HEK293T (cell line): Measurements from ENCODE around the gene SEMA5A.

Experiments used
- CTBP1 ChIP-seq: fragments of 450-650 bp; IDR thresholded peaks from 2 replicates; pipeline ENCODE4 v1.6.1; 2016; ENCODE audit warnings: borderline replicate concordance
- ELF4 ChIP-seq: fragments of 450-650 bp; IDR thresholded peaks from 2 replicates; pipeline ENCODE4 v1.6.1; 2017; ENCODE audit warnings: antibody characterized with exemption
- FOXA1 ChIP-seq: fragments of 450-650 bp; IDR thresholded peaks from 2 replicates; pipeline ENCODE4 v1.6.1; 2016; ENCODE audit warnings: mild to moderate bottlenecking
- FOXK2 ChIP-seq: fragments of 450-650 bp; IDR thresholded peaks from 2 replicates; pipeline ENCODE4 v1.6.1; 2016; ENCODE audit warnings: mild to moderate bottlenecking
- FOXM1 ChIP-seq: fragments of 450-650 bp; IDR thresholded peaks from 2 replicates; pipeline ENCODE4 v1.6.1; 2017; ENCODE audit warnings: mild to moderate bottlenecking, borderline replicate concordance
- NFRKB ChIP-seq: fragments of 450-650 bp; IDR thresholded peaks from 2 replicates; pipeline ENCODE4 v1.6.1; 2016; ENCODE audit warnings: mild to moderate bottlenecking, moderate library complexity
- SUZ12 ChIP-seq: fragments of 450-650 bp; IDR thresholded peaks from 2 replicates; pipeline ENCODE4 v1.6.1; 2016; ENCODE audit warnings: mild to moderate bottlenecking
- TARDBP ChIP-seq: fragments of 450-650 bp; IDR thresholded peaks from 2 replicates; pipeline ENCODE4 v1.6.1; 2016
- ZNF384 ChIP-seq: fragments of 450-650 bp; IDR thresholded peaks from 2 replicates; pipeline ENCODE4 v1.6.1; 2016
- TF ChIP-seq, protein P1 (sequence below): fragments of 450-650 bp; IDR thresholded peaks from 2 replicates; pipeline ENCODE4 v1.6.1; 2016

DNA sequence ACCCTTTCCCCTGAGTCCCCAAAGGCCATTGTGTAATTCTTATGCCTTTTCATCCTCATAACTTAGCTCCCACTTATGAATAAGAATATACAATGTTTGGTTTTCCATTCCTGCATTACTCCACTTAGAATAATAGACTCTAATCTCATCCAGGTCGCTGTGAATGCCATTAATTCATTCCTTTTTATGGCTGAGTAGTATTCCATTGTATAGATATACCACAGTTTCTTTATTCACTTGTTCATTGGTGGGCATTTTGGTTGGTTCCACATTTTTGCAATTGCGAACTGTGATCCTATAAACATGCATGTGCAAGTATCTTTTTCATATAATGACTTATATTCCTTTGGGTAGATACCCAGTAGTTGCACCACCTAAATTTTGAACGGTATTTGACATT is 101.5 kb downstream of the SEMA5A start:
- TF ChIP-seq FOXA1, result no peak
- no peak for TF ChIP-seq FOXK2
- no peak for TF ChIP-seq CTBP1
- no peak for TF ChIP-seq ZNF384
- TF ChIP-seq SUZ12, result no peak
- no peak for TF ChIP-seq ELF4
- no peak for TF ChIP-seq FOXM1
- TF ChIP-seq, protein P1, sequence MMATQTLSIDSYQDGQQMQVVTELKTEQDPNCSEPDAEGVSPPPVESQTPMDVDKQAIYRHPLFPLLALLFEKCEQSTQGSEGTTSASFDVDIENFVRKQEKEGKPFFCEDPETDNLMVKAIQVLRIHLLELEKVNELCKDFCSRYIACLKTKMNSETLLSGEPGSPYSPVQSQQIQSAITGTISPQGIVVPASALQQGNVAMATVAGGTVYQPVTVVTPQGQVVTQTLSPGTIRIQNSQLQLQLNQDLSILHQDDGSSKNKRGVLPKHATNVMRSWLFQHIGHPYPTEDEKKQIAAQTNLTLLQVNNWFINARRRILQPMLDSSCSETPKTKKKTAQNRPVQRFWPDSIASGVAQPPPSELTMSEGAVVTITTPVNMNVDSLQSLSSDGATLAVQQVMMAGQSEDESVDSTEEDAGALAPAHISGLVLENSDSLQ, result no peak
- no peak for TF ChIP-seq NFRKB
- TF ChIP-seq TARDBP, result no peak
